HEK293 (cell line): ENCODE data around the gene IL1R1.

Experiments used
- CTCF ChIA-PET: fragments of 350-600 bp; formaldehyde crosslinking; extraction: SDS; loops from one replicate; lab custom pipeline; 2021; ENCODE audit warnings: antibody characterized with exemption; lab: Yijun Ruan, JAX
- POLR2A ChIA-PET: fragments of 300-600 bp; formaldehyde crosslinking; extraction: SDS; loops from one replicate; lab custom pipeline; 2020; ENCODE audit warnings: antibody characterized with exemption, inconsistent platforms; lab: Yijun Ruan, JAX
- H3K27ac ChIP-seq: fragments of 200-500 bp; sonication (Bioruptor generic); 2 replicates; pipeline ENCODE4 v1.5.1; 2014; ENCODE audit warnings: low read depth, low read length, control low read depth, inconsistent platforms; ENCODE audit errors: extremely low read depth
- H3K36me3 ChIP-seq, 2 experiments: fragments of 200-500 bp in 1 of 2; sonication (Bioruptor generic) in 1 of 2; 1 replicate in 1 of 2; 2 replicates in 1 of 2; pipeline ENCODE4 v1.5.1; 2014 to 2017; ENCODE audit warnings: inconsistent platforms in 2 of 2, low read length in 2 of 2; ENCODE audit not compliant: control insufficient read depth in 2 of 2, insufficient read depth in 1 of 2
- H3K4me1 ChIP-seq: fragments of 200-500 bp; sonication (Bioruptor generic); 2 replicates; pipeline ENCODE4 v1.5.1; 2014; ENCODE audit warnings: mild to moderate bottlenecking, low read length, inconsistent platforms; ENCODE audit not compliant: control insufficient read depth, insufficient read depth
- H3K4me3 ChIP-seq: 2 replicates; pipeline ENCODE4 v1.5.1; 2011; ENCODE audit warnings: low read depth, mild to moderate bottlenecking, control low read depth, low read length, moderate library complexity
- H3K9me3 ChIP-seq: fragments of 200-500 bp; sonication (Bioruptor generic); 2 replicates; pipeline ENCODE4 v1.5.1; 2014; ENCODE audit warnings: low read depth, low read length, inconsistent platforms; ENCODE audit not compliant: control insufficient read depth, insufficient read depth
- BCL11B ChIP-seq: fragments of 450-650 bp; formaldehyde crosslinking; IDR thresholded peaks from 2 replicates; pipeline ENCODE4 v1.5.1; 2016; ENCODE audit warnings: low read depth, missing biosample characterization, missing genetic modification characterization
- HOXC10 ChIP-seq: sonication (generic); formaldehyde crosslinking; IDR thresholded peaks from 2 replicates; pipeline ENCODE4 v1.8.1; 2023; ENCODE audit warnings: mild to moderate bottlenecking, missing genetic modification reagents
- KLF8 ChIP-seq: fragments of 450-650 bp; formaldehyde crosslinking; IDR thresholded peaks from 2 replicates; pipeline ENCODE4 v1.5.1; 2016; ENCODE audit warnings: missing biosample characterization, missing genetic modification characterization
- YY1 ChIP-seq: fragments of 450-650 bp; formaldehyde crosslinking; IDR thresholded peaks from 2 replicates; pipeline ENCODE4 v1.5.1; 2018; ENCODE audit warnings: missing biosample characterization, missing genetic modification characterization
- ZBTB1 ChIP-seq: fragments of 450-650 bp; formaldehyde crosslinking; IDR thresholded peaks from 2 replicates; pipeline ENCODE4 v1.5.1; 2016; ENCODE audit warnings: missing biosample characterization, missing genetic modification characterization
- ZBTB21 ChIP-seq: fragments of 450-650 bp; formaldehyde crosslinking; IDR thresholded peaks from 2 replicates; pipeline ENCODE4 v1.5.1; 2017; ENCODE audit warnings: missing biosample characterization, missing genetic modification characterization
- ZFP41 ChIP-seq: fragments of 450-650 bp; formaldehyde crosslinking; IDR thresholded peaks from 2 replicates; pipeline ENCODE4 v1.5.1; 2016; ENCODE audit warnings: missing biosample characterization, missing genetic modification characterization, borderline replicate concordance
- ZNF133 ChIP-seq: fragments of 450-650 bp; formaldehyde crosslinking; IDR thresholded peaks from 2 replicates; pipeline ENCODE4 v1.5.1; 2016; ENCODE audit warnings: missing biosample characterization, missing genetic modification characterization
- ZNF157 ChIP-seq: fragments of 450-650 bp; formaldehyde crosslinking; IDR thresholded peaks from 2 replicates; pipeline ENCODE4 v1.5.1; 2016; ENCODE audit warnings: missing biosample characterization, missing genetic modification characterization
- ZNF214 ChIP-seq: fragments of 450-650 bp; formaldehyde crosslinking; IDR thresholded peaks from 2 replicates; pipeline ENCODE4 v1.5.1; 2017; ENCODE audit warnings: missing biosample characterization, mild to moderate bottlenecking, missing genetic modification characterization, borderline replicate concordance
- ZNF26 ChIP-seq: fragments of 450-650 bp; formaldehyde crosslinking; IDR thresholded peaks from 2 replicates; pipeline ENCODE4 v1.5.1; 2016; ENCODE audit warnings: missing biosample characterization, missing genetic modification characterization
- ZNF366 ChIP-seq: fragments of 450-650 bp; formaldehyde crosslinking; conservative IDR thresholded peaks from 2 replicates; pipeline ENCODE4 v1.5.1; 2016; ENCODE audit warnings: missing biosample characterization, missing genetic modification characterization
- ZNF37A ChIP-seq: fragments of 450-650 bp; IDR thresholded peaks from 2 replicates; pipeline ENCODE4 v1.5.1; 2018; ENCODE audit warnings: missing biosample characterization, missing genetic modification characterization
- ZNF449 ChIP-seq: fragments of 450-650 bp; formaldehyde crosslinking; IDR thresholded peaks from 2 replicates; pipeline ENCODE4 v1.5.1; 2017; ENCODE audit warnings: missing biosample characterization, mild to moderate bottlenecking, missing genetic modification characterization, moderate library complexity
- ZNF629 ChIP-seq: fragments of 450-650 bp; formaldehyde crosslinking; IDR thresholded peaks from 2 replicates; pipeline ENCODE4 v1.5.1; 2017; ENCODE audit warnings: missing biosample characterization, missing genetic modification characterization
- ZSCAN23 ChIP-seq: fragments of 450-650 bp; formaldehyde crosslinking; IDR thresholded peaks from 2 replicates; pipeline ENCODE4 v1.5.1; 2016; ENCODE audit warnings: missing biosample characterization, missing genetic modification characterization

IL1R1 gene

GRCh38 chr2:102226612-102227391, 84.3 kb downstream of the IL1R1 start:
- H3K27ac ChIP-seq = no peak overlapping the region

GRCh38 chr2:102229141-102229769, 86.7 kb downstream of the IL1R1 start:
- no peaks in the 10 kb centered on the region for H3K36me3 ChIP-seq
- POLR2A ChIA-PET = no interaction called here
- no peaks in the 10 kb centered on the region for H3K4me1 ChIP-seq
- no peak overlapping the region for H3K4me3 ChIP-seq
- CTCF ChIA-PET = interaction anchor here (2.1 to 2.6 kb wide), 2 partner anchors 11 to 209 kb away, joined by 6 to 19 read pairs; no protein-coding TSS in a partner anchor
- no peak overlapping the region for H3K27ac ChIP-seq
- TF ChIP-seq ZNF629 (tag by site-specific recombination) = no peak
- no peak for TF ChIP-seq ZBTB1 (tag by site-specific recombination)
- no peak for TF ChIP-seq HOXC10
- no peak for TF ChIP-seq ZFP41
- TF ChIP-seq YY1 (tag by site-specific recombination) = no peak
- TF ChIP-seq BCL11B (tag by site-specific recombination) = no peak
- no peak for TF ChIP-seq ZNF26 (tag by site-specific recombination)
- no peak for TF ChIP-seq ZNF449 (tag by site-specific recombination)
- TF ChIP-seq ZBTB21 (tag by site-specific recombination) = no peak
- TF ChIP-seq ZNF157 (tag by site-specific recombination) = no peak
- no peak for TF ChIP-seq ZNF133
- no peak for TF ChIP-seq ZNF214 (tag by site-specific recombination)
- TF ChIP-seq KLF8 (tag by site-specific recombination) = no peak
- no peak for TF ChIP-seq ZNF37A (tag by site-specific recombination)
- TF ChIP-seq, all 188 proteins: peak for 0
- H3K9me3 ChIP-seq = no peaks in the 10 kb centered on the region

More at GRCh38 chr2:102226612-102227391, 84.3 kb downstream of the IL1R1 start:
- no peaks in the 10 kb centered on the region for H3K9me3 ChIP-seq
- H3K36me3 ChIP-seq = no peaks in the 10 kb centered on the region
- no peaks in the 10 kb centered on the region for H3K4me1 ChIP-seq
- H3K4me3 ChIP-seq = no peak overlapping the region
- CTCF ChIA-PET = interaction anchor here (0.7 kb wide), 1 partner anchor 32 kb away, joined by 3 read pairs; no protein-coding TSS in a partner anchor
- POLR2A ChIA-PET = no interaction called here
- TF ChIP-seq ZNF366 (tag by site-specific recombination) (peak; percentile 65), ZSCAN23 (no peak)
